GM19395 (cell line): Measurements from ENCODE around the gene MVD.
"Not testable (repeated sequence)": the region's sequence is repeated elsewhere in the genome, so short reads cannot be mapped to it uniquely, and the experiment has no call there.

Source experiments
- ATAC-seq: cut with Tn5 transposase; IDR thresholded peaks from one replicate; pipeline ENCODE4 v1.9.1; 2021; ENCODE audit warnings: mild to moderate bottlenecking, moderate library complexity; ENCODE audit not compliant: unreplicated experiment

Gene MVD

GRCh38 chr16:88613911-88614817 is 48.7 kb downstream of the MVD start:
- no peak for ATAC-seq

- ATAC-seq = no peak
Observed at GRCh38 chr16:88613293-88613692, 49.6 kb downstream of the MVD start.

- ATAC-seq = no peak
Observed at GRCh38 chr16:88610909-88611812, 51.7 kb downstream of the MVD start.

GRCh38 chr16:88610080-88610479 is 52.8 kb downstream of the MVD start:
- no peak for ATAC-seq

GRCh38 chr16:88609426-88609825 is 53.5 kb downstream of the MVD start:
- not testable (repeated sequence) for ATAC-seq

- ATAC-seq = no peak
Observed at GRCh38 chr16:88608076-88608475, 54.8 kb downstream of the MVD start.

GRCh38 chr16:88606148-88606757 is 56.6 kb downstream of the MVD start:
- ATAC-seq = no peak

- no peak for ATAC-seq
Observed at GRCh38 chr16:88605186-88606147, 57.4 kb downstream of the MVD start.

GRCh38 chr16:88602091-88602490 is 60.8 kb downstream of the MVD start:
- no peak for ATAC-seq
